Measurements from ENCODE around the gene MBD6. TPM values are rescaled to one million over a fixed set of nuclear protein-coding genes. Genes with fewer than 3 reads are reported as not detected.

Gene MBD6
- total RNA-seq, 4 donors from 2014 or later, result 14.8 to 41.4 (median 16.8) TPM

GRCh38 chr12:57569858-57570257 is 47.2 kb downstream of the MBD6 start:
- TF ChIP-seq CTCF (IDR thresholded peaks at IDR 0.05; ENCODE audit: low read depth), result no peak

- TF ChIP-seq CTCF (IDR thresholded peaks at IDR 0.05; ENCODE audit: low read depth), result no peak
These were observed 49.5 kb downstream of the MBD6 start for GRCh38 chr12:57571926-57572762.

- no peak for TF ChIP-seq CTCF (IDR thresholded peaks at IDR 0.05; ENCODE audit: low read depth)
These were observed 52.2 kb downstream of the MBD6 start for GRCh38 chr12:57574795-57575194.

GRCh38 chr12:57575771-57576612 is 53.4 kb downstream of the MBD6 start:
- TF ChIP-seq CTCF (IDR thresholded peaks at IDR 0.05; ENCODE audit: low read depth), result no peak

- no peak for TF ChIP-seq CTCF (IDR thresholded peaks at IDR 0.05; ENCODE audit: low read depth)
These were observed 54.1 kb downstream of the MBD6 start for GRCh38 chr12:57576613-57577160.

GRCh38 chr12:57577981-57578758 is 55.5 kb downstream of the MBD6 start:
- no peak for TF ChIP-seq CTCF (IDR thresholded peaks at IDR 0.05; ENCODE audit: low read depth)
